Raji (cell line): ENCODE data around the gene SLC9A1.

ENCODE experiments used
- POLR2A ChIP-seq: IDR thresholded peaks from 2 replicates; pipeline ENCODE4 v1.6.1; 2011; ENCODE audit warnings: low read depth, low read length, control low read depth; ENCODE audit not compliant: insufficient read depth

The SLC9A1 gene

DNA sequence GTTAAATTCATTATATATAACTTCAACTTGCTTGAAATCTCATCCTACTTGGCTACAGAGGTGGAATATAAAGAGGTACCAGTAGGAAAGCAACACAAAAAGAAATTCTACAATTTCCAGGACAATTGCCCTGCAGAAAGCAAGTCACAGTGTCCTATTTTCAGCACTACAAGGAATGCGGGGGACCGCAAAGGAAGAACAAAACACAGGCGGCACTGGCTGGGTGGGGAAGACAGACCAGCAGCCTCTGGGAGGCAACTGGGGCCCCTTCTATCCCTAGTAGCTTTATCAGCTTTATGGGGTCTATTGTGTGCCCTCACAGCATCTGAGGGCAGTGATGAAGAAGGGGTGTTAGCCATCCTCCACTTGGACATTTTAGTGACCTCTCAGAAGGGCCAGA lies 30.5 kb downstream of the SLC9A1 start:
- no peak for TF ChIP-seq POLR2A

DNA sequence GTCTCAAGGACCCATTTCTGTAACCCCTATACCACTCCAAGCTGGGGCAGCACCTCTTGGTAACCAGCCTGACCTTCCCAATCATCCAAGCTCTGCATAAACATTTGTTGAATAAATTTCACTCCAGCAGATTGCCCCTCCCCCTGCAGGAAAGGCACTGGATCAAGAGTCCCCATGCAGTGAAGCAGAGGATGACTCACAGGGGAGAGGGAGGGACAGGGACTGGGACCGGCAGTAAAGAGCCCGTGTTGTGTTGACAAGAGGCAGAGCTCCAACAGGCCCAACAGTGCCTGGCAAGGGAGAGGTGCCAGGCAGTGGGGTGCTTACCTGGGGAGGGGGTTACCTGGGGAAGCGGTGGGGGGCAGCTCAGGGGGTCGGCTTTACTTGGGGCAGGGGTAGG lies 32.3 kb downstream of the SLC9A1 start:
- no peak for TF ChIP-seq POLR2A

DNA sequence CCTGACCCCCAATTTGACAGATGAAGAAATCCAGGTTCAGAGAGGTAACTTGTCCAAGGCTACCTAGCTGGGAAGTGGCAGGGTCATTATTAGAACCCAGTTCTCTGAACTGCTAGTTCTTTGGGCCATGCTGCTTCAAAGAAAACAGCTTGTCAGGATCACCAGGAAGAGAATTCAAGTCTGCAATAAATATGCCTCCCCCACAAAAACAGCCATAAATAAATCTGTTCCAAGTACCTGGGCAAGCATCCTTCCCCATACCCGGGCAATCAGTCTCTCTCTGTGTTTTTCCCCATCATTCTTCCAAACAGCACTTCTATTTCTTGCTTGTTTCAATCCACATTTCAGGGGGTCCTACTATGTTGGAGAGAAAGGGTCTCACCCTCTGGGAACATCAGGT lies 34.1 kb downstream of the SLC9A1 start:
- TF ChIP-seq POLR2A, result no peak

DNA sequence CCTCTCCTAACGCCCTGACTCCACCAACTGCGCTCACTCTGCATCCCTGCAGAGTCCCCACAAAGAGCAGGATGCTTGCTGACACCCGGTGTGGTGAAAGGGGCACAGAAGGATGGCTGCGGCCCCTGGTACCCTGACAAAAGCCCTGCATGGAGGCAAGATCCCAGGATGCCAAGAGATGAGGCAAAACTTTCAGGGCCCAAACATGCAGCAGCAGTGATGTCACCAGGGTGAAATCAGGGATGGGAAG lies 36.6 kb downstream of the SLC9A1 start:
- TF ChIP-seq POLR2A, result no peak

DNA sequence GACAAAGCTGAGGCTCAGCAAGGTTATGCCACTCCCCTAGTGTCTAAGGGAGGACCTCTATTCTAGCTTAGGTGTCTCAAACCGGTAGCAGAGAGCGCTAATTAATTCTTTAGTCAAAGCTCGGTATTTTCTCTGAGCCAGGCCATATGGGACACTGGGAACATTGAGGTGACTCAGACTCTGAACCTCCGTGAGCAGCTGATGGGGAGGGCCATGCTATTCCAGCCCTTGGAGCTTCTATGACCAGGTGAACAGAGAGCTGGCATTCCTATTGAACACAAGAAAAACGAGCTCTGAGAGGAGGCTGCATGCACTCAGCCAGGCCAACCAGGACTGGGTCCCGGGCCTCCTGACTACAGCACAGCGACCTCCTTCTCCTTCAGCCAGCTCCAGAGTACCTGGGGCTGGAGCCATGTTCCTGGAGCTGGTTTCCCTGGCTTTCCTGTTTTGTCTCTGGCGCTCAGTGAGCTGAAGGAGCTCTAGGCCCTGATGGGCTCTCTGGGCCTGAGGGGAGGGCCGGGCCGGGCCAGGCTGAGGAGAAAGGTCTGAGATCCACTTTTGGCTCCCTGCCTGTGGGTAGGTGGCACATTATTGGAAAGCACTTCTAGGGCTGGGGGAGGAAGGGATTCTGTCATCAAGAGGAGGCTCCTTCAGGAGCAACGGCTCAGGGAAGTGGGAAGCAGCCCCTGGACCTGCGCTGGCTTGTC lies 37.0 kb downstream of the SLC9A1 start:
- TF ChIP-seq POLR2A, result no peak

DNA sequence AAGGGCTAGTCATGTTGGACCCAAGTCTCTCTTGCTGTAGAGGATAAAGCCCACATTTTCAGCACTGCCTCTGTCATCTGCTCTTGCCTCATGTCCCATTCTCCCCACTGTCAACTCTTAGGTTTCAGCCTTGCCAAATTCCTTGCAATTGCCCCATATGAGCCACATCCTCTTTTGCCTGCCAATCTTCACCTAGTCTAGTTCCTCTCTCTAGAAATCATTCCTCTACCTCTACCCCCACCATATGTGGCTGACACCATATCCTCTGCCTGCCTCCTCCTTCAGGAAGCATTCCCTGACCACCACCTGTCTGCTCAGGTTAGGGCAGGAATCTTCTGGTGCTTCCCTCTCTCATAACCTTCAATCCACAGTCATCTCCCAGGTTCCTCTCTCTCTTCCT lies 38.2 kb downstream of the SLC9A1 start:
- no peak for TF ChIP-seq POLR2A

DNA sequence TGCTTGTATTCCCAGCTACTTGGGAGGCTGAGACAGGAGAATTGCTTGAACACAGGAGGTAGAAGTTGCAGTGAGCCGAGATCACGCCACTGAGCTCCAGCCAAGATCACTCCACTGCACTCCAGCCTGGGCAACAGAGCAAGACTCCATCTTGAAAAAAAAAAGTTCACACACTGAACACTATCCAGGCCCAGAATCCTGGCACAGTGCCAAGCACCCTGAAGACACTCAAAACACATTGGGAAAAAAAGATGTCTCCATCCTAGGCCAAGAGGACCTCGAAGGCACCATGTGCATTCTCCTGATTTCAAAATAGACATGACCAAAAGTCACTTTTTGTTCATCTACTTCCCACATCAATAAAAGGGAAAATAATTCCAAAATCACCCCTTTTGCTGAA lies 38.7 kb downstream of the SLC9A1 start:
- no peak for TF ChIP-seq POLR2A

DNA sequence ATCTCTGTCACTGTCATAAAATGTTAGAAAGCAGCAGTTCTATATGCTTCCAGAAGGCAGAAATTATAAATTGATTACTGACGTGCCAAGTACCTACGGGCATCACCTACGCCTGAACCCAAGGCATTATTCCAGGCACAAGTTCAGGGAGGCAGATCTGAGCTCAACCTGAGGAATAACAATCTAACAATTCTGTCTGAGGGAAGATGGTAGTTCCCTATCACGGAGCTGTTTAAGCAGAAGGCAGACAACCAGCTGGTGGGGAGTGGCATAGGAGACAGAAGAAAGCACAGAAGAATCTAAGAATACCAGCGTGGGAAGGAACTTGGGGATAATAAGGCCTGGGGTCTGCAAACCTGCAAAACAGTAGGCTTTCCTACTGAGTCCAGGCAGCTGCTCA lies 40.4 kb downstream of the SLC9A1 start:
- no peak for TF ChIP-seq POLR2A

DNA sequence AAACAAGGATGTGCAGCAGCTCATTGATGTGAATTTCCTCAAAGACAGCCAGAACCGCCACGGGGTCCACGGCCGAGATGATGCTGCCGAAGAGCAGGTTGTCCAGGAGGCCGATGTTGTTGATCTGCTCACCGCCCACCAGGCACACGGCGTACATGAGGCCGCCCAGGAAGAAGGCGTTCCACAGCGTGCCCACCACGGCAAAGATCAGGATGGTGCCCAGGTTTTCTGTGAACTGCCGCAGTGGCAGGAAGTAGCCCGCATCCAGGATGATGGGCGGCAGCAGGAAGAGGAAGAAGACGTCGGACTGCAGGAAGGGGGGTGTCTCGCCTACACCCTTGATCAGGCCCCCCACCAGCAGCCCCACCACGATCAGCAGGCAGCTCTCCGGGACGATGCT lies 41.1 kb downstream of the SLC9A1 start:
- TF ChIP-seq POLR2A, result no peak

DNA sequence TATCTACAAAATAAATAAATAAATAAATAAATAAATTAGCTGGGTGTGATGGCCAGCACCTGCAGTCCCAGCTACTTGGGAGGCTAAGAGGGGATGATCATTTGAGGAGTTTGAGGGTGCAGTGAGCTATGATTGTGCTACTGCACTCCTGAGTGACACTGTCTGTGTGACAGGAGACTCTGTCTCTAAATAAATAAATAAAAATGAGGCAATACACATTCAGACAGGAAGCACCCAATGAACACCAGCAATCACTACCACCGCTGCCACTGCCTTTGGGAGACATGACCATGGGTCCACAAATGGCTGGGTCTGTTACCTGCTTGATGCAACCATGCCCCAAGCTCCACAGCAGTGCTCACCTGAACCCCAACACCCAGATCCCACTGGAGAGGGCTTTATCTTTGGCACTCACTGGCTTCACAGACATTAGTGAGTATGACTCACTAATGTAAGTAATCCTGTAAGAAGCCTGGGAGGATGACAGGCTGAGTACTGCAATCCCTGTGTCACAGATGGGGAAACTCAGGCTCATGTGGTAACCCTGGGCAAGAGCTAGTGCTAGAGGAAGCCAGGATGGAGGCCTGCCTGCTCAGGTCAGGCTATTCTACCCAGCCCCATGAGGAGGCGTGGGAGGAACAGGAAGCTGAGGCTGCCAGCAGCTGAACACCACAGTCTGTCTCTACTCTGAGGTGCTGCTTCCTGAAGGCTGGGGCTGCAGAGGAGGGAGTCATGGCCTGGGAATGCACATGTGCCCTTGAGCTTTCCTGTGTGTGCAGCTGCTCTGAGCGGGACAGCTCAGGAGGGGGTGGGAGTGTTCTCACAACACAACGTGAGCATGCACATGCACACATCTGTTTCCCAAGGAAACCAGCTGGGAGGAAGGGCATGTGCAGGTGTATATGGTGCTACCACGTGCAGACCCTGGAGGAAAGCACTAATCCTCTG lies 43.0 kb downstream of the SLC9A1 start:
- peak; percentile 66 for TF ChIP-seq POLR2A

DNA sequence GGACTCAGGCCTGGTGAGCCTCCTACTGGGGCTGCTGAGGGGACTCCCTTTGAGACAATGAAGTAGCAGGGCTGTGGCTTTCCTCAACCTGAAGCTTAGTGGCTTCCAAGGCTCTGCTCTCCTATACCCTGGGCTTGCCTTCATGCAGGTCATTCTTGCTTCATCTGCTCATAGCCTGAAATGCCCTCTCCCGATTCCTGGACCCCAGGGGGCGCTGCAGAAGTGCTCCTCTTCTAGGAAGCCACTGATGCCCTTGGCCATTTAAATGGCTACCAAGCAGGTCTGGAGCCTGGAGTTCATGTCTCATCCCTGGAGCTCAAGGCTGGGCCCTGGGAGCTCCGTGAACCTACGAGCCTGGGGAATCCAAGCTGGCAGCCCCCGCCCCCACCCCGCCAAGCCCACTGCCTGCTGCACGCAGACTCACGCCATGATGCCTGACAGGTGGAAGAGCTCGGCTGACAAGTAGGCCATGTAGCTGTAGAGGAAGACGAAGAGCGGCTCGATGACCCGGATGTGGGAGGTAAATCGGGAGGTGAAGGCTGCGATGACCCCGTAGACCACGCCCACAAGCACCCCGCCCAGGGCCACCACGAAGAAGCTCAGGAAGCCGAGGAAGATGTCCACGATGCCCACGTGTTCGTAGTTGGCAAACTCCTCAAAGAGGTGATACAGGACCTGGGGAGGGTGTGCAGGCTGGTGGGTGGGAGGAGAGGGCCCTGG lies 45.7 kb downstream of the SLC9A1 start:
- no peak for TF ChIP-seq POLR2A

DNA sequence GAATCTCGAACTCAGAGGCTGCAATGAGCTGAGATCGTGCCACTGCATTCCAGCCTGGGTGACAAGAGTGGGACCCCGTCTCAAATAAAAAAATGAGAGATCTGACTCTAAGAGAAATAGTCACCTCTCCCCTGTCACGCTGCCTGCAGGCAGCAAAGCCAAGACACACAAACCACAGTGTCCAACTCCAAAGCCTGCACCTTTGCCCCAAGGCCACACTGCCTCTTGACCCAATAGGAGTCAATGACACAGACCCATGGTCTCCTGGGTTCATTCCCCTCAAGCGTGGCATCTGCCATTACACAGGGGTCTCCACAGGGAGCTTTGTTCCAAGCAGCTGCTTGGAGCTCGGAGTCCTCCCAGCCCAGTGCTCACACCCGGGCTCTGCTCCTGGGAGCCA lies 46.3 kb downstream of the SLC9A1 start:
- TF ChIP-seq POLR2A, result no peak

DNA sequence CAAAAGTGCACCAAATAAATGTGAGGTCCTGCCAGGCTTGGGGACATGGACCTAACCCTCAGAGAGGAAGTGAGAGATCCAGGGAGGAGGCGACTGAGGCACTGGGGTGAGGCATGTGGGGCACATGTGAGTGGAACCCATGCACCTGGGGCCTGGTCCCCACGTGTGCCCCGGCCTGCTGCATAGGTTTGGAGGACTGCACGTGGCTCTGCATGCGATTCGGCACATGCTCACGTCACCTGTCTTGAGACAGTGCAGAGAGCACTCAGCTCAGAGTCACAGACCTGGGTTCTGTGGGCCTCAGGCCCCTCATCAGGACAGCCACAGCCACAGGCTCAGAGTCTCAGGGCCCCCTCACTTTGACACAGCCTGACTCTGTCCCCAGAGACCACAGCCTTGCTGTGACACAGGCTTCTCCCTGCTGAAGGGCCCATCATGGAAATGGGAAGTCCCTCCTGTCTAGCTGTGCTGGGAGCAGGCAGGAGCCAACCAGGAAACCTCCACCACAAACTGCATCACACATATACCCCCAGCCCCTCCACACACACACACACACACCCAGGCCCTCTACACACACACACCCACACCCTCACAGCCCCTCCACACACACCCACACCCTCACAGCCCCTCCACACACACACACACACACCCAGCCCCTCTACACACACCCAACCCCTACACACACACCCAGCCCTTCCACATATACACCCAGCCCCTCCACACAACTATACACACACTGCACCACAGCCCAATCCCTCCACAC lies 48.2 kb downstream of the SLC9A1 start:
- no peak for TF ChIP-seq POLR2A

DNA sequence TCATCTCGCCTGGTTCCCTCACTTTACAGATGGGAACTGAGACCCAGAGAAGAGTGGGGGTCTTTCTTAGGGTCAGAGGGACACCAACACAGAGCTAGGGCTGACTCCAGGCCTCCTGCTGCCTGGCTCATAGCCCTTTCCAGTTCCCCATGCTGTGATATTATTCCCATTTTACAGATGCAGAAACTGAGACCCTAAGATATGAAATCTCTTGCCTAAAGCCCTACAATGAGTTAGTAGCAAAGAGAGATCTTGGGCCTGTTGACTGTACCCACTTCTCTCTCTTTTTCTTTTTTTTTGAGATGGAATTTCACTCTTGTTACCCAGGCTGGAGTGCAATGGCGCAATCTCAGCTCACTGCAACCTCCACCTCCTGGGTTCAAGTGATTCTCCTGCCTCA lies 49.9 kb downstream of the SLC9A1 start:
- no peak for TF ChIP-seq POLR2A

DNA sequence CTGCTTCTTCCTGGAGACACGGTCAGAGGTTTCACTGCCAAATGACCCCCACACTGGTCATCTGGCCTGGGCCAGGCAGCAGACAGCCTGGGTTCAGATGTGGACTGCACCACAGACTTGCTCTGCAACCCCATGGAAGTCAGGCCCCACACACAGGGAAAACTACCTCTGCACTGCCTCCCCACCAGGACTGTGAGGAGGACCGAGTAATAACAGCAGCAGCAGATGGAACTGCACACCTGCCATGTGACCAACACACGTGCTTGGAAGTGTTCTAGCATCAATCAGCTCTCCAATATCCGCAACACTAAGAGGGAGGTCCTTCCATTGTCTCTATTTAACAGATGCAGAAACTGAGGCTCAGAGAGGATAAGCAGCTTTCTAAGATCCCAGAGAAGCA lies 51.4 kb downstream of the SLC9A1 start:
- TF ChIP-seq POLR2A, result no peak
